ENCODE results near the gene ZNF80. TPM values are rescaled to one million over a fixed set of nuclear protein-coding genes. Genes with fewer than 3 reads are reported as not detected.

ZNF80 gene
- total and polyA plus RNA-seq, 4 donors, result 0.15 TPM; not detected in 3

DNA sequence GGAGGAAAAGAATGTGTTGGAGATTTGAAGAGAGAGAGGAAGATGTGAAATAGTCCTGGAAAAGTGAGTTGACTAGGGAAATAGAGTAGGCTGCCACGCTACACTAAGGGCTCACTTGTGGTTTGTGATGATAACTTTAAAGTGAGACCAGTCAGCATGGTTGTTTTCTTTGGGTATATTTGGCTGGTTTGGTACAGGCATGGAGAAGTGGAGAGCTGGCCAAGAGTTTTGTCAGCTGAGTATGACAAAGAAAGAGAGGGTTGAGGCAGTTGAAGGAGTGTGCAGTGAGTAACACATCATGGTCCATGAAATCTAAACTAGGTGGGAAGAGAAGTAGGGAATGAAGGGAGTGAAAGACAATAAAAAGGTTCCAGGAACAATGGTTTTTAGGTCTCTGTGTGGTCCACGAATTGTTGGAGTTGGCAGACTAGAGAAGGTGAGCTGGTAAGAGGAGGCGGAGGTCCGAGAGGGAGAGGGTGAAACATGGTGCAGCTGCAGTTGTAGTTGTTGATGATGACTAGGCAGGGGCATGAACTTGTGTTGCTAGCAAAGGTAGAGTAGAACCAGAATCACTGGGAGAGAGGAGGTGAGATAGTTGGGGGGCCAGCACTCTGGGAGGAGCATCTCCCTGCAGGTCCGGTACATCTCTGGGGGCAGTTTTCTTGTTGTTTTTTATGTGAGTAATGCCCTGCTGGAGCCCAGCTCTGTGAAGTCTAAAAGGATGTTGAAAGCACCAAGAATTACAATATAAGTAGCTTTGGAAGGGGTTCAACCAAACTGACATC lies 21.0 kb downstream of the ZNF80 start:
- intact Hi-C loops (cut with DNase I), result no loop called here
- 82 to 86% methylated on average over 5 of the region's 5 CpGs for WGBS, 2 donors
- no peak for ATAC-seq (ENCODE audit: low FRiP score)

GRCh38 chr3:114214542-114215341 lies 22.6 kb downstream of the ZNF80 start:
- Histone ChIP-seq H3K9me3 (ENCODE audit: control insufficient read depth, low read length) (no peaks in the 10 kb centered on the region), H3K4me1 (ENCODE audit: control insufficient read depth in 1 of 2, insufficient read depth in 2 of 2, low read length in 2 of 2) (no peaks in the 10 kb centered on the region), H3K27me3 (ENCODE audit: control insufficient read depth in 1 of 2, insufficient read depth in 2 of 2, low read length in 1 of 2) (no peaks in the 10 kb centered on the region), H3K36me3 (ENCODE audit: control insufficient read depth in 1 of 2, insufficient read depth in 2 of 2, low read length in 1 of 2) (no peaks in the 10 kb centered on the region), H3K4me3 (ENCODE audit: low read length in 2 of 2) (no peak overlapping the region), H3K27ac (ENCODE audit: low read depth in 1 of 2, low read length in 2 of 2) (no peak overlapping the region)
- 65 to 67% methylated on average over 6 of the region's 6 CpGs for WGBS, 2 donors
- ATAC-seq (ENCODE audit: low FRiP score) (no peak), DNase-seq (no peak)
- intact Hi-C loops (cut with DNase I), result no loop called here

More for the DNA sequence above, 21.0 kb downstream of the ZNF80 start:
- H3K27me3 ChIP-seq (ENCODE audit: control insufficient read depth in 1 of 2, insufficient read depth in 2 of 2, low read length in 1 of 2), result no peaks in the 10 kb centered on the region
- no peak overlapping the region for H3K27ac ChIP-seq (ENCODE audit: low read depth in 1 of 2, low read length in 2 of 2)
- H3K4me3 ChIP-seq (ENCODE audit: low read length in 2 of 2), result no peak overlapping the region
- no peaks in the 10 kb centered on the region for H3K4me1 ChIP-seq (ENCODE audit: control insufficient read depth in 1 of 2, insufficient read depth in 2 of 2, low read length in 2 of 2)
- no peaks in the 10 kb centered on the region for H3K9me3 ChIP-seq (ENCODE audit: control insufficient read depth, low read length)
- H3K36me3 ChIP-seq (ENCODE audit: control insufficient read depth in 1 of 2, insufficient read depth in 2 of 2, low read length in 1 of 2), result no peaks in the 10 kb centered on the region
- DNase-seq, result no peak

DNA sequence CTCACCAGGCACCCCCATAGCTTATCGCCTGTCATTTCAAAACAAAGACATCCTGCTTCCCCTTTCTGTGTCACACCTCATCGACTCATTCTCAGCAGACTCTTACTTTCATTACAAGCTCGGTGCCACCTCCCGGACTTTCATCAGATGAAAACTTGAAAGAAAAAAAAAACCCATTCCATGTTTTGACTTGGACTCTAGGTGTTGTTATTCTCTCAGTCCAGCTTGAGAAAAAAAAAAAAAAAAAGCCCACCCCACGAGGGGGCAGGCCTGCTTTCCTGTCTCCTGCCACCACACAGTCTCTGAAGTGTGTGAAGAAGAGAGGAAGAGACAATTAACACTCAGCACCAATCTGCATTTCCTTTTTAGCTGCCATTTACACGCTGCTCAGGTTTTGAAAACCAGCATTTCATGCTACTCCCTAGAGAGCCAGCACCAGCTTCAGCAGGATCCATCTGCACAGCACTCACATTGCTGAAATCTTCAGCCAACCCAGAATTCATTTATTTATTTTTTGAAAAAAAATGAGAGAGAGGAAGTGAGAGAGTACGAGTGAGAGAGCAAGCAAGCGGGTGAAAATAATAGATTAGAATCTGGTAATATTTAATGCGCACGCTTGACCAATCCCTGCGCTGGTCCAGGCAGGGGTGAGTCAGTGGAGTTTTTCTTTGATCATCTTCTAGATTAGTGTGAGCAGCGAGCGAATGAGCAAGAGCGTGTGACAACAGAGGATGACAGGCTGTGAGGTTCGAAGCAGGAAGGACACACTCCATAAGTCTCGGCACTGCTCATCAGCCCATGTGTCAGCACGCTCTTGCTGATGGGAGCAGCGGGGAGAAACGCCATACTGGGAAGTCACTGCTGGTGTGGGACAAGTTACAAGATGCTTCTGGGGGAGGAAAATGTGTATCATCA lies 23.5 kb downstream of the ZNF80 start:
- DNase-seq (no peak), ATAC-seq (ENCODE audit: low FRiP score) (peak; percentile 49)
- intact Hi-C loops (cut with DNase I), result no loop called here
- Histone ChIP-seq H3K27ac (ENCODE audit: low read depth in 1 of 2, low read length in 2 of 2) (no peak overlapping the region), H3K27me3 (ENCODE audit: control insufficient read depth in 1 of 2, insufficient read depth in 2 of 2, low read length in 1 of 2) (no peaks in the 10 kb centered on the region), H3K4me3 (ENCODE audit: low read length in 2 of 2) (no peak overlapping the region), H3K4me1 (ENCODE audit: control insufficient read depth in 1 of 2, insufficient read depth in 2 of 2, low read length in 2 of 2) (no peaks in the 10 kb centered on the region), H3K36me3 (ENCODE audit: control insufficient read depth in 1 of 2, insufficient read depth in 2 of 2, low read length in 1 of 2) (no peaks in the 10 kb centered on the region), H3K9me3 (ENCODE audit: control insufficient read depth, low read length) (peaks cover 1% of the 10 kb centered on the region)
- 18 to 19% methylated on average over 19 of the region's 19 CpGs for WGBS, 2 donors

DNA sequence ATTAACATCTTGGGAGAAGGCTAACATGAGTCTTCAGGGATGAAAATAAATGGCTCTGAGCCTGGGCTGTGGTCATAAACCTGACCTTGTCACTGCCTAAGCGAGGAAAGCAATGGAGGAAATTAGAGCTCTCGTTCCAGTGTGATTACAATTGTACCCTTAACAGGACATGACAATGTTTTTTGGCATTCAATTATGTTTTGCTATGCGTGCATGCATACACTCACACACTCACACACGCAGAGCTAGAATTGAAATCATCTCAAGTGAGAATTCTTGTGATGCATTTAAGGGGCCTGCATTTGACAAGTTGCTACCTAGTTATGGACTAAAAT lies 24.1 kb downstream of the ZNF80 start:
- ATAC-seq (ENCODE audit: low FRiP score), result no peak
- 32 to 41% methylated on average over 4 of the region's 4 CpGs for WGBS, 2 donors
- DNase-seq, result no peak
- H3K27me3 ChIP-seq (ENCODE audit: control insufficient read depth in 1 of 2, insufficient read depth in 2 of 2, low read length in 1 of 2), result no peaks in the 10 kb centered on the region
- intact Hi-C loops (cut with DNase I), result no loop called here
- no peaks in the 10 kb centered on the region for H3K4me1 ChIP-seq (ENCODE audit: control insufficient read depth in 1 of 2, insufficient read depth in 2 of 2, low read length in 2 of 2)
- no peak overlapping the region for H3K27ac ChIP-seq (ENCODE audit: low read depth in 1 of 2, low read length in 2 of 2)
- H3K4me3 ChIP-seq (ENCODE audit: low read length in 2 of 2), result no peak overlapping the region
- H3K9me3 ChIP-seq (ENCODE audit: control insufficient read depth, low read length), result peaks cover 1% of the 10 kb centered on the region
- no peaks in the 10 kb centered on the region for H3K36me3 ChIP-seq (ENCODE audit: control insufficient read depth in 1 of 2, insufficient read depth in 2 of 2, low read length in 1 of 2)

- ATAC-seq (ENCODE audit: low FRiP score), result no peak
- H3K36me3 ChIP-seq (ENCODE audit: control insufficient read depth in 1 of 2, insufficient read depth in 2 of 2, low read length in 1 of 2), result no peaks in the 10 kb centered on the region
- H3K9me3 ChIP-seq (ENCODE audit: control insufficient read depth, low read length), result peaks cover 1% of the 10 kb centered on the region
- WGBS, 2 donors, result 83 to 84% methylated on average over 4 of the region's 4 CpGs
- intact Hi-C loops (cut with DNase I), result no loop called here
- H3K4me3 ChIP-seq (ENCODE audit: low read length in 2 of 2), result no peak overlapping the region
- no peak for DNase-seq
- H3K4me1 ChIP-seq (ENCODE audit: control insufficient read depth in 1 of 2, insufficient read depth in 2 of 2, low read length in 2 of 2), result no peaks in the 10 kb centered on the region
- H3K27me3 ChIP-seq (ENCODE audit: control insufficient read depth in 1 of 2, insufficient read depth in 2 of 2, low read length in 1 of 2), result no peaks in the 10 kb centered on the region
- no peak overlapping the region for H3K27ac ChIP-seq (ENCODE audit: low read depth in 1 of 2, low read length in 2 of 2)
Observed at GRCh38 chr3:114212646-114213045, 24.7 kb downstream of the ZNF80 start.

- H3K4me3 ChIP-seq (ENCODE audit: low read length in 2 of 2), result no peak overlapping the region
- no peaks in the 10 kb centered on the region for H3K4me1 ChIP-seq (ENCODE audit: control insufficient read depth in 1 of 2, insufficient read depth in 2 of 2, low read length in 2 of 2)
- no peak for ATAC-seq (ENCODE audit: low FRiP score)
- H3K27me3 ChIP-seq (ENCODE audit: control insufficient read depth in 1 of 2, insufficient read depth in 2 of 2, low read length in 1 of 2), result no peaks in the 10 kb centered on the region
- peaks cover 1% of the 10 kb centered on the region for H3K9me3 ChIP-seq (ENCODE audit: control insufficient read depth, low read length)
- no peak overlapping the region for H3K27ac ChIP-seq (ENCODE audit: low read depth in 1 of 2, low read length in 2 of 2)
- intact Hi-C loops (cut with DNase I), result no loop called here
- DNase-seq, result no peak
- 78 to 81% methylated on average over 4 of the region's 4 CpGs for WGBS, 2 donors
- H3K36me3 ChIP-seq (ENCODE audit: control insufficient read depth in 1 of 2, insufficient read depth in 2 of 2, low read length in 1 of 2), result no peaks in the 10 kb centered on the region
Observed at GRCh38 chr3:114207768-114208167, 29.6 kb downstream of the ZNF80 start.

- H3K9me3 ChIP-seq (ENCODE audit: control insufficient read depth, low read length), result peaks cover 1% of the 10 kb centered on the region
- WGBS, 2 donors, result 82 to 89% methylated on average over 3 of the region's 3 CpGs
- ATAC-seq (ENCODE audit: low FRiP score) (no peak), DNase-seq (no peak)
- no peak overlapping the region for H3K4me3 ChIP-seq (ENCODE audit: low read length in 2 of 2)
- H3K36me3 ChIP-seq (ENCODE audit: control insufficient read depth in 1 of 2, insufficient read depth in 2 of 2, low read length in 1 of 2), result no peaks in the 10 kb centered on the region
- H3K27ac ChIP-seq (ENCODE audit: low read depth in 1 of 2, low read length in 2 of 2), result no peak overlapping the region
- H3K27me3 ChIP-seq (ENCODE audit: control insufficient read depth in 1 of 2, insufficient read depth in 2 of 2, low read length in 1 of 2), result no peaks in the 10 kb centered on the region
- H3K4me1 ChIP-seq (ENCODE audit: control insufficient read depth in 1 of 2, insufficient read depth in 2 of 2, low read length in 2 of 2), result no peaks in the 10 kb centered on the region
- intact Hi-C loops (cut with DNase I), result no loop called here
Observed at GRCh38 chr3:114206342-114206741, 31.0 kb downstream of the ZNF80 start.

- DNase-seq, result no peak
- Histone ChIP-seq H3K9me3 (ENCODE audit: control insufficient read depth, low read length) (peaks cover 1% of the 10 kb centered on the region), H3K27ac (ENCODE audit: low read depth in 1 of 2, low read length in 2 of 2) (no peak overlapping the region), H3K4me3 (ENCODE audit: low read length in 2 of 2) (no peak overlapping the region), H3K4me1 (ENCODE audit: control insufficient read depth in 1 of 2, insufficient read depth in 2 of 2, low read length in 2 of 2) (no peaks in the 10 kb centered on the region), H3K27me3 (ENCODE audit: control insufficient read depth in 1 of 2, insufficient read depth in 2 of 2, low read length in 1 of 2) (no peaks in the 10 kb centered on the region), H3K36me3 (ENCODE audit: control insufficient read depth in 1 of 2, insufficient read depth in 2 of 2, low read length in 1 of 2) (no peaks in the 10 kb centered on the region)
- WGBS, 2 donors, result 56 to 57% methylated on average over 2 of the region's 2 CpGs
- intact Hi-C loops (cut with DNase I), result no loop called here
- ATAC-seq (ENCODE audit: low FRiP score), result no peak
Observed at GRCh38 chr3:114205541-114205940, 31.8 kb downstream of the ZNF80 start.
